T-helper 1 cell treated with Interleukin-12 subunit alpha and Interleukin-12 subunit beta and Interleukin-4 antibody, amounts not matched to agents 30 ng/mL and 1 ng/mL, for 36 hours (primary cell): Measurements from ENCODE around the gene USH1G. TPM values are rescaled to one million over a fixed set of nuclear protein-coding genes. Genes with fewer than 3 reads are reported as not detected.

ENCODE experiments used
- intact Hi-C: fragments of 100-400 bp; cut with micrococcal nuclease; formaldehyde crosslinking; loops from one replicate; pipeline ENCODE4 v1.15.1; 2024
- total RNA-seq: library from RNA; stranded (reverse); gene quantifications from 2 replicates; pipeline ENCODE4 v1.2.3, GENCODE V29; 2022

The USH1G gene
- total RNA-seq, 1 donor from 2014 or later: not detected

DNA sequence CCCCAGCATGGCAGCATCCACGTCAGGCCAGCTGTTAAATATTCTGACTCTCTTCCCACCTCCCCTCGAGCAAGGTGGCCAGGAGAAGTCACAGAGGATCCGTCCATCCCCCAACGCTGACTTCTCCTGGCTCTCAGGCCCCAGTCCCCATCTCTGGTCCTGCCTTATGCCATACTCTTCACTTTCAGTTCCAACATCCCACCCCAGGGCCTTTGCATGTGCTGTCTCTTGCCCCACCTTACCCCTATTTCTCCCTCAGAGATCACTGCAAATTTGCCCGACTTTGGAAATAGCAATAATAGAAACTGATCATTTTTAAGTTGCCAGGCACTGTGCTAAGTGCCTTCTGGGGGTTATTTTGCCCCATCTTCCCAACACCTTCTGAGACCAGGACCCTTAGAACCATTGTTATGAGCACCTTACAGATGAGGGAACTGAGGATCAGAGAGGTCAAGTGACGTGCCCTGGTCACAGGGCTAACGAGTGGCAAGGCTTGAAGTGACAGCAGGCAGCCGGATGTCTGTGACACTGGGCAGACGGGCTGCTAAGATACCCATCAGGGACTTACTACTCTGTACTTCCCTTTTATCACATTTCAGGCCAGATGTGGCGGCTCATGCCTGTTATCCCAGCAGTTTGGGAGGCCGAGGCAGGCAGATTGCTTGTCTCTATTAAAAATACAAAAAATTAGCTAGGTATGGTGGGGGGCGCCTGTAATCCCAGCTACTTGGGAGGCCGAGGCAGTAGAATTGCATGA, 31.8 kb upstream of the USH1G start:
- intact Hi-C loops: no loop called here

DNA sequence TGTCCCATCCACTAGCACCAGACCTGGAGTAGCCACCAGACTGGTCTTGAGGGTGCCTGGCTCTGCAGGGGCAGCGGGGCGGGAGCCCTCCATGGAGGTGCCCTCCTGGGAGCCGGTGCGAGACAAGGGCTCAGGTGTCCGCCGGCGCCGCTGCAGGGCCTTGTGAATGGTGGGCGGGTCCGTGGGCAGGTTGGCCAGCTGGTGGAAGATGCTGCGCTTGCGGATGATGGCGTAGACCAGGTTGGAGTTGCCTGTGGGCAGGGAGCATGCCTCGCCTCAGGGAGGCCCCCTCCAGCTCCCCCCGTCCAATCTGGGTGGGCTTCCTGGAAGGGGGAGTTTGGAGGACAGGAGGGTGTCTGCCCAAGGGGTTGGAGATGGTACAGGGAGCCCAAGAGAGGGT, 31.1 kb upstream of the USH1G start:
- intact Hi-C loops: no loop called here

DNA sequence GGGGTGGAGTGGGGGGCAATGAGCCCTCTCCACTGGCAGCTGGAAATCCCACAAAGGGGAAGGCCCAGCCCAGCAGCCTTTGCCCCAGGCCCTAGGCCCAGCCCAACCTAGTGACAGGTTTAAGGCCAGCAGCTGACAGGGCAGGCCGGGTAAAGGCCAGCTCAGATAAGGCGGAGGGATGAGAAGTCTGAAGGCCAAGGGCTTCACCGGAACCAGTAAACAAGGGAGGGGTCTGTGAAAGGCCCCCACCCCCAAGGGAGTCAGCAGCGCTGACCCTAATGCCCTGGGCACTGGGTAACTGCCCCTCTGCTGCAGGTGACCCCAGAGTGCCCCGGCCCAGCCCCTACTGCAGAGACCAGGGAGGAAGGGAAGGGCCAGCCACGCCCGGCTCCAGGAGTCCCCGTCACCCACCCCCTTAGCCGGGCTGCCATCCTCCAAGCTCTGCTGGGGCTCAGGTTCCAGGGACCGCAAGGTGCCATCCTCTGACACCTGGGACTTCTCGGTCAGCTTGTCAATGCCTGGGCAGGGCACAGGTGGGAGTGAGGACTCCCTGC, 30.2 kb upstream of the USH1G start:
- intact Hi-C loops: no loop called here

DNA sequence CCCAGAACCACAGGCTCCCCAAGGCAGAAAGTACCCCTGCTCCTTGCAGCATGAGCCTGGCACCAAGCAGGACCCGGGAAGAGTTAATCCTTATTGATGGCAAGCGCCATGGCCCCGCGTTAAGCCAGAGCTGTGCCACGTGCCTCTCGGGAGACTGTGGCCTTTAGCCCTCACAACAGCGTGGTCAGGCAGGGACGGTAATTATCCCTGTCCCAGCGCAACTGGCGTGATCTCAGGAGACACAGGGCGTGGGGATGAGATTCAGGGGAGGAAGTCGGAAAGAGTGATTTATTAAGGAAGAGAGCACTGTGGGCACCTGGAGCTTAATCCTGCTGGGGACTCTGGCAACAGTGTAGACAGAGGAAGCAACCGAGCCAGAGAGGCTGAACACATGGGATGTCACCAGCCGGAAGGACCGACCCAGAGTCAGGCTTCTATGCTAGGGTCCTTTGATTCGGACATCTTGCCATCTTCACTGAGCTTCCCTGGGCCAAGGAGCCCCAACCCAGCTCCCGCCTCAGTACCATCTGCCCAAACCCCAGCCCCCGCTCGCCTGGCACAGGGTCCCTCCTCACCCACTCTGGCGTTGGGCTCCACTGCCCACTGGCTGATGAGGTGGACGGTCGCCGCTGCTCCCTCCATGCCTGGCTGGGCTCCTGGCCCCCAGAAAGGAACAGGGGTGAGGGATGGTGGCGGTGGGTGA, 29.5 kb upstream of the USH1G start:
- intact Hi-C loops: no loop called here

DNA sequence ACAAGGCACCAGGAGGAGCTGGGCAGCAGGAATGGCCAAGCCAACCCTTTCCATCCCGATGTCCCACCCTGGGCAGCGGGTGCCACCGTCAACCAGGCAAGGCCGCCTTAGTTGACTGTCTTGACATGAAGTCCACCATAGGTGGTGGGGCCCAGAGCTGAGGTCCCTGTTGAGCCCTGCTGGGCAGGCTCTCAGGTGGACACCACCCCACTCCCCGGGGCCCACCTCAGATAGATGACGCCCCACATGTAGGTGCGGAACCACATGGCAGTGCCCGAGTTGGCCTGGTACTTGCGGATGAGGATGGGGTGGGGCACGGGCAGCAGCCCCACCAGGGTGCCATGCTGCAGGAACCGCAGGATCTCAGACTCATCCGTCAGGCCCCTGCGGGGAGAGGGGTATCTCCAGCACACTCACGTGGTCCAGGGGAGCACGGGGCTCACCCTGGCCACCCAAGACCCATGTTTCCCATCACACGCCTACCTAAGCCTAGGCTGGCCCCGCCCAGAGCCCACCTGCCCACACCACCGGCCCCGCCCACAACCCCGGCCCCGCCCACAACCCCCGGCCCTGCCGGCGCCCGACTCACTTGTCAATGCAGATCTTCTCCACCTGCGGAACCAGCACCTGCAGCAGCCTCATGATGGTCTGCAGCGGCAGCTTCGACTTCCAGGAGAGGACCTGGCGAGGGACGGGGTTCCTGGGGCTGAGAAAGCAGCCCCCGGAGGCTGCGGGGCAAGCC, 28.8 kb upstream of the USH1G start:
- intact Hi-C loops: no loop called here

DNA sequence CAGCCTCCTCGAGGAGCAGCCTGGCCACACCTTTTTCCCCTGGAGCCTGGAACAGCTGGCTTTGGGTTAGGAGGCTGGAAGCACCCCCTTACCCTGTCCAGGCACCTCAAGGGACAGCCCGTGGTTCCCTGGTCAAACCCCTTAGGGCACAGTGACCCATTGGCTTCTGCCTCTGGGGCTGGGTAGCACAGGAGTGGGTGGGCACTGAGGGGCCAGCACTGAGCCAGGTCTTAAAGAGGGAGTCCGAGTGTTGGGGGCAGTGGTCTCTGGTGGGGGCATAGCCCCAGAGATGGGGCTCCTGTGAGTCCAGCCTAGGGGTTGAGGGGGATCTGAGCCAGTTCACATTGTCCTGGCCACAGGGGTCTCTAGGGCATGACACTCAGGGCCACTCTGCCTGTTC, 28.0 kb upstream of the USH1G start:
- intact Hi-C loops: no loop called here

DNA sequence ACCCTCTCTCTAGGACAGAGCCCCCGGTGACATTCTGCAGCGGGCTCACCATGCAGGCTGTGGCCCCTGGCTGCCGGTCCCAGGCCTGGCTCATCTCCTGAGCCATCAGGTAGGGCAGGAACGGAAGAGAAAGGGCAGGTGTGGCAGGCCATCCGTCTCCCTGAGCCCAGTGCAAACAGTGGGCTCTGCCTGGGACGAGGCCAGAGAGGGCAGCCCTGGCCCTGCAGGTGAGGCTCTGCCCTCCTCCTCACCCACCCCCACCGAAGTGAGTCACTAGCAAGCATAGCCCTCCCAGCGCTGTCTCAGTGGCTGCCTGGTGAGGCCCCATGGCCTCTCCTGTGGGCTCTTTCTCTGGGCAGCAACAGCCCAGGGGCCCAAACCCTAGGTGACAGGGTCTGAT, 27.2 kb upstream of the USH1G start:
- intact Hi-C loops: no loop called here

DNA sequence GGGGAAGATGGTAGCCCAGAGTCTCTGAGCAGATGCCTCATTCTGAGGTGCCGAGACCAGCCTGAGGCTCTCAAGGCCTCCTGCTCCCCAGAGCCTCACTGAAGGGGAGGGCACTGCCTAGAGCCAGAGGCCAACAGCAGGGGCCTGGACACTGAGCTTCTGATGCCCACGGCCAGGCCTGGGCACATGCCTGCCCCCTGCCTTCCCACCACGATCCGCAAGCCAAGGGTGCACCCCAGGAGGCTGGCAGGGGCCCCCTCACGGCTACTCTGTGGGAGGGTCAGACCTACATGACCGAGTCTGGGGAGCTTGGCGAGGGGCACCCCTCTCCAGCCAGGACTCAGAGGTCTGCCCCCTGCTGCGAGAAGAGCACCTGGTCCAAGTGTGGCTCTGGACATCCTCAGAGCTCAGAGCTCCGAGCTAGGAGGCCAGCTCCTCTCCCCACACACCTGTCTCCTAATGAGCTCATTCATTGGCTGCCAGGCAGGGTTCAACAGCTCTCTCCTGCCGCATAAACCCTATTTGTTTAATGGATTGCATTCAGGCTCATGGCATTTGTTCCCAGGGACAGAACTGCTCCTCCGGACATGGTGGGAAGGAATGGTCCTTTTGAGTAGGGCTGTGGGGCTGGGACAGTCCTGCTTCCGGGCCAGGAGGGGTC, 26.5 kb upstream of the USH1G start:
- intact Hi-C loops: no loop called here

DNA sequence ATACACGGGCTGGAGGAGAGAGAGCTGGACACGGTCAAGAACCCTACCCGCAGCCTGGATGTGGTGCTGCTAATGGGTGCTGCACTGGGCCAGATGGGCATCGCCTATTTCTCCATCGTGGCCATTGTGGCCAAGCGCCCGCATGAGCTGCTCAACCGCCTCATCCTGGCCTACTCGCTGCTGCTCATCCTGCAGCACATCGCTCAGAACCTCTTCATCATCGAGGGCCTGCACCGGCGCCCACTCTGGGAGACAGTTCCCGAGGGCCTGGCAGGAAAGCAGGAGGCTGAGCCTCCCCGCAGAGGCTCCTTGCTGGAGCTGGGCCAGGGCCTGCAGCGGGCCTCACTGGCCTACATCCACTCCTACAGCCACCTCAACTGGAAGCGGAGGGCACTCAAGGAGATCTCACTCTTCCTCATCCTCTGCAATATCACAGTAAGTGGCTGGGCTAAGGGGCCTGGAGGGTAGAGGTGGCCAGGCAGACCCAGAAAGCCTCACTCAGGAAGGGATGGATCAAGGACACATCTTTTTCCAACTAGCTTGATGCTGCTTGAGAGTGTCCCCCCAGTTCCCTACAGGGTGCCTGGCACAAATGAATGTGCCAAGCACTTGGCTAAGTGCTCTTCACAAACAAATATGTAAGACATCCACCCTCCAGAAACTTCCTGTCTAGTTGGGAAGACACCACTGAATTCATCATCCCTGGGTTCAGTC, 24.1 kb upstream of the USH1G start:
- intact Hi-C loops: no loop called here

DNA sequence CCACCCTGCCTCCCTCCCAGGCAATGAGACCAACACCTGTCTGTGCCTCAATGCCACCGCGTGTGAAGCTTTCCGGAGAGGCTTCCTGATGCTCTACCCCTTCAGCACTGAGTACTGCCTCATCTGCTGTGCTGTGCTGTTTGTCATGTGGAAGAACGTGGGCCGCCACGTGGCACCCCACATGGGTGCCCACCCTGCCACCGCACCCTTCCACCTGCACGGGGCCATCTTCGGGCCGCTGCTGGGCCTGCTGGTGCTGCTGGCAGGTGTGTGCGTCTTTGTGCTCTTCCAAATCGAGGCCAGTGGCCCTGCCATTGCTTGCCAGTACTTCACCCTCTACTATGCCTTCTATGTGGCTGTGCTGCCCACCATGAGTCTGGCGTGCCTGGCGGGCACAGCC, 23.6 kb upstream of the USH1G start:
- intact Hi-C loops: no loop called here

DNA sequence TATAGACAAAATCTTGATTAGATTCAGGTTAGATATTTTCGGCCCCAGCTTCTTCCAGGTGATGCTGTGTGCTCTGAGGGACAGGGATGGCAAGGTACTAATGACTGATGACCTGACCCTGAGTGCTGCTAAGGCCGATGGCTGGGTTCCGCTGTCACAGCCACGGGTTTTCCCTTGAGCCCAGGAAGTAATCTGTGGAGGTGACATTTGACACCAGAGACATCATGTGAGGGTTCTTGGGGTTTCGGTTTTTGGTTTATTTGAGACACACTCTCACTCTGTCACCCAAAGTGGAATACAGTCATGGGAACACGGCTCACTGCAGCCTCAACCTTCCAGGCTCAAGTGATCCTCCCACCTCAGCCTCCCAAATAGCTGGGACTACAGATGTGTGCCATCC, 22.5 kb upstream of the USH1G start:
- intact Hi-C loops: no loop called here

DNA sequence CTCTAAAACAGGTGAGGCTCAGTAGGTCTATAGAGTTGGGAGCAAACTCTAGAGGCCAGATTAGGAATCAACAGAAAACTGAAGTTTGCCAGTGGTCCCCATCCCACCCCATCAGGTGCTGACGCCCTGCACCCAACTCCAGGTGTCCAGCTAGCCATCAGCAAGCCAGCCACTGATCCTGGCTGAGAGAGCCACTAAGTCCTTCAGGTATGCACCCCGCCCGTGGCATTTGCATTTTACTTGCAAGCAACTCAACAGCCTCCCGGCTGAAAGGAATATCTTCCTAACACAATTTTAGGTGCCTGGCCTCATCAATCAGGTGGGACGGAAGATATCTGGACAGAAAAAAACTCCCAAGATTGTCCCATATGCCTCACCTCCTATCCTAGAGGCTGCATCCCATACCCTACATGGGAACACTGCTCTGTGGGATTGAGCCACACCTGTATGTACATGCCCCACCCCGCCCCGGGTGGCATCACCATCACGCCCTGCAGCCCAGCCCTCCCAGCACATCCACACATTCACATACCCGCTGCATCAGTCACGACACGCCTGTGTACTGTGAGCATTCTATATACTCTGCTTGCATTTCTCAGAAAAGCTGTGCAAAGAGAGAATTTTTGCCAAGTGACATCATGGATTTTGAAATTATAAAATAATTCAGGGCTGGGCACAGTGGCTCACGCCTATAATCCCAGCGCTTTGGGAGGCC, 20.9 kb upstream of the USH1G start:
- intact Hi-C loops: no loop called here

DNA sequence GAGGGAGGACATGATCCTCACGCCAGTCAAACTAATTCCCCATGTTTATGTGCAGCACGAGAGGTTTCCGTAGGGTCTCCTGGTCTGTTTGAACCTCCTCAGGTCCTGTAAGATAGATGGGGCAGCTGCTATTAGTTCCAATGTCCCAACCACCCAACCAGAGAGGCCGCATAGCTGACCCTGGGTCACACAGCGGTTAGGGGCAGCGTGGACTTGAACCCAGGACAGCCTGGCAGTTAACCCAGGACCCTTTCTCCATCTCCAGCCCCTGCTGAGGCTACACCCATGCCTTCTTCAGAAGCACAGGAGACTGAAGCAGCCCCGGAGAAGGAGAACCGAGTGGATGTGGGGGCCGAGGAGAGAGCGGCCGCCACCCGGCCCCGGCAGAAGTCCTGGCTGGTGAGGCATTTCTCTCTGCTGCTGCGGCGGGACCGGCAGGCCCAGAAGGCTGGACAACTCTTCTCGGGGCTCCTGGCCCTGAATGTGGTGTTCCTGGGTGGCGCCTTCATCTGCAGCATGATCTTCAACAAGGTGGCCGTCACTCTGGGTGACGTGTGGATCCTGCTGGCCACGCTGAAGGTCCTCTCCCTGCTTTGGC, 18.2 kb upstream of the USH1G start:
- intact Hi-C loops: no loop called here

DNA sequence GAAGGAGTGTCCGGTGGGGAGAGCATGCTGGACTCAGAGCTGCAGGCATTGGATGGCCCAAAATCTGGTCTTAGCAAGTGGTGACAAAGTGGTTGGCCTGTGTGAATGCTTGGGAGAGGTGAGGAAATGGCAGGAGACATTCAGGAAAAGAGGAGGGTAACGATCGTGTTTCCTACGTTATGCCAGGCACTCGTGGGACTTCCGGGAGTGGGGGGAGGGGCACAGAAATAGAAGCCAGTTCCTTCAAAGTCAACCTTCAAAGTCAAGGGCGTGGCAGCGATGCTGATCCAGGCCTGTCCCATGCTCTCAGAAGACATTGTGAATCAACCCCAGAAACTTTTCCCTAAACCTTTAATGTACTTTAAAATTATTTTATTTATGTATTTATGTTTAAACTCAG, 16.5 kb upstream of the USH1G start:
- intact Hi-C loops: no loop called here

DNA sequence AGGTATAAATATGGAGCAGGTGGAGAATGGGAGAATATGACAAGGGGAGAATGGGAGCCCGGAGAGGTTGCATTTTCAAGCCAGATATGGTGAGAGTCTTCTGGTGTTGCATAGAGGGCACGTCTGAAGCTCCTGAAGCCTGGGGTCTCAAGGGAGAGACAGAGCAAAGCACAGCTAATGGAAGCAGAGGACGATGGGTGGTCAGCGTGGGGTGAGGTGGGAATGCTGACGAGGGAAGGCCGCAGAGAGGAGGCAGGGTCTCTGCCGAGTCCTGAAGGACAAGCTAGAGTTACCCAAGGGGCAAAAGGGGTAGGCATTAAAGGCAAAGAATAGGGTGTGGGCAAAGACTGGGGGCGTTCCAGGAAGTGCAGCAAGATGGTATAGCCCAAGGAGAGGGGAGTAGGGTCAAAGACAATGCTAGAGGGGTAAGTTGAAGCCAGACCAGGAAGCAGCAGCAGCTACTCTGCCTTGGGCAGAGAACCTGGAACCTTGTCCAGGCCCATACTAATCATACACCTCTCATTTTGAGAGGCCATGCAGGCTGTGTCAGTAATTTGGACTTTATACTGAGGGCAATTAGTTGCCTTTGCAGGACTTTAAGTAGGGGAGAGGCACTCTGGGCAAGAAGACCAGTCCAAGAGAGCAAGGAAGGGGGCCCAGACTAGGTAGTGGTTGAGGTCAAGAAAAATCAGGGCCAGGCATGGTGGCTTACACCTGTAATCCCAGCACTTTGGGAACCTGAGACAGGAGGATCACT, 15.3 kb upstream of the USH1G start:
- intact Hi-C loops: no loop called here

DNA sequence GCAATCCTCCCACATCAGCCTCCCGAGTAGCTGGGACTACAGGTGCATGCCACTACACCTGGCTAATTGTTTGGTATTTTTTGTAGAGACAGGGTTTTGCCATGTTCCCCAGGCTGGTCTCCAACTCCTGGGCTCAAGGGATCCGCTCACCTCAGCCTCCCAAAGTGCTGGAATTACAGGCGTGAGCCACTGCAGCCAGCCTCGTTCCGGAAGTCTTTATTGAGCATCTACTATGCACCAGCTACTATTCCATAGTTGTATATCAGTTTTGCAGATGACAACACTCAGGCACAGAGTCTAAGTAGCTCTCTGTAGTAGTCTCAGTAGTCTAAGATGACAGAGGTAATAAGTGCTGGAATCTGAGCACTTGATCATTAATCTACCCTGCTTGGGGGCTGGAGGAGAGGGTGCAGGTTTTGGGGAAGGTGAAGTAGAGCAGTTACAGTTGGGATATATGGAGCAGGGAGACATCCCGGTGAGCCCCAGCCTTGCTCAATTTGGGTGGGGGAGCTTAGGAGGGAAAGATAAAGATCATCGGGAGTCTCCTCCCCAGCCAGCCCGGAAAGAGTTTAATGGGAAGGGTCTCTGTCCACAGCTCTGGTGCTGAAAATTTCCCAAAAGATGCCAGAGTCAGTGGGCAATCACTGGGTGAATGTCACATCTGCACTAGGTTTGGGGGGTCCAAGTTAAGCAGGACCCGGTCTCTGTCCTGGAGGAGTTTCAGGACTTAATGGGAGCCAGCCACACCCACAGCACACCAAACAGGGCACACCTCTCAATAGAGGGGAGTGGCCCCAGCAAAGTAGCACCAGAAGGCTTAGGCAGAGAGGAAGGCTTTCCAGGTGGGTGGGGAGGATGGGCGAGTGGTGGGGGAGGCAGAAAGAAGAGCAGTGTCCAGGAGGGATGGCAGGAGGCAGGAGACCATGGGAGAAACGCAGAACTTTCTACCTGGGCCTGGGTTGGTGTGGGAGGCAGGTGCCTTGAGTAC, 14.3 kb upstream of the USH1G start:
- intact Hi-C loops: no loop called here

DNA sequence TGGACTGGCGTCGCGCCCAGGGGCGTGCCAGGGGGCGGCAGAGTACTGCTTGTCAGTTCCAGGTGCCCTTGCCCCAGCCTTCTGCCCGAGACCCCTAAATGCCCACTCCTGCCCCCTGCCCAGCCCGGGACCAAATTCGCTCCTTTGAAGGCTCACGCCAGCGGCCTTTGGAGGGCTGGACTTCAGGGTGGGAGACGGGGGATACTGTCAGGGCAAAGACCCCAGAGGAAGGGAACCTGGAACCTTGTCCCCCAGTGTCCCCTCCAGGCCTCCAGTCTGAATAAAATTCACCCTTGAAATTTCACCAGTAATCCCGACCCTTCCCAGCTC, 13.4 kb upstream of the USH1G start:
- intact Hi-C loops: no loop called here
